ELR (cell line): ENCODE measurements around the gene ACACB.
A peak's percentile ranks its signal among the peaks of the same experiment; 100 is the strongest.

Source experiments
- DNase-seq: peaks from one replicate; pipeline ENCODE4 v3.0.0-alpha.2; 2015; ENCODE audit warnings: low read depth

Gene ACACB

DNA sequence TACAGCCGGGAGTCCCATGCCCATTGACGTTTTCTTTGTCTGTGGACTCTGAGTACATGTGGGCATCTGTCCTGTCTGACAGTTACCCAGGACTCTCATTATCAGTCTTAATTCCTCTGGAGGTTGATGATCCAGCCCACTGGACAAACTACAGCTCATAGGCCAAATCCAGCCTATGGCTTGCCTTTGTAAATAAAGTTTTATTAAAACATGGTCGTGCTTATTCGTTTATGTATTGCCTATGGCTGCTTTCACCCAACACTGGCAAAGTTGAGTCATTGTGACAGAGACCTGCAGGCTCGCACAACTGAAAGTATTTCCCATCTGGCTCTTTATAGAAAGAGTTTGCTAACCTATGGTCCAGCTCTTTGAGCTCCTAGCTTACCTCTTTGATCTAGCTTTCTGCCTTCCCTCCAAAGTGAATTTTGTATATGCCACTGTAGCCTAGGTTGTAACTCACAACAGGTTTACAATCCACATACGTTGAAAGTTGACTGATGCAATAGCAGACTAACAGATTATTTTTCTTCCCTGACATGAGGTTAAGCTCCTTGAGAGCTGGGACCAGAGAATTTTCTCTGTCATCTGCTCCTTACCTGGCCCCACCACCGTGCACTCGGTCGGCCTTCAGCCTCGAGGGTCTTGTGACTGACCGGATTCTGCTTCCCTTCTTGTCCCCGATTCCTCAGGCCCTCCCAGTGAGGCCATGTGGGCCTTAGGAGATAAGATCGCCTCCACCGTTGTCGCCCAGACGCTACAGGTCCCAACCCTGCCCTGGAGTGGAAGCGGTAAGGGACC lies 57.3 kb downstream of the ACACB start:
- DNase-seq: no peak

DNA sequence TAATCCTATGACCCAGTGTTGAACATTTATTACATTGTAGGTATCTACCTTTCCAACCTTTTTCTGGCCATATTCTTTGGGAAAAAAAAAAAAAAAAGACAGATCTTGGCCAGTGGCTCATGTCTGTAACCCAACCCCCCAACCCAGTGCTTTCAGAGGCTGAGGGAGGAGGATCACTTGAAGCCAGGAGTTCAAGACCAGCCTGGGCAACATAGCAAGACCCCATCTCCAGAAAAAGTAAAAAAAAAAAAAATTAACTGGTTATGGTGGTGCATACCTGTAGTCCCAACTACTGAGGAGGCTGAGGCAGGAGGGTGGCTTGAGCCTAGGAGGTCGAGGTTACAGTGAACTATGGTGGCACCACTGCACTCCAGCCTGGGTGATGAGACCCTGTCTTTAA lies 58.1 kb downstream of the ACACB start:
- DNase-seq: no peak

DNA sequence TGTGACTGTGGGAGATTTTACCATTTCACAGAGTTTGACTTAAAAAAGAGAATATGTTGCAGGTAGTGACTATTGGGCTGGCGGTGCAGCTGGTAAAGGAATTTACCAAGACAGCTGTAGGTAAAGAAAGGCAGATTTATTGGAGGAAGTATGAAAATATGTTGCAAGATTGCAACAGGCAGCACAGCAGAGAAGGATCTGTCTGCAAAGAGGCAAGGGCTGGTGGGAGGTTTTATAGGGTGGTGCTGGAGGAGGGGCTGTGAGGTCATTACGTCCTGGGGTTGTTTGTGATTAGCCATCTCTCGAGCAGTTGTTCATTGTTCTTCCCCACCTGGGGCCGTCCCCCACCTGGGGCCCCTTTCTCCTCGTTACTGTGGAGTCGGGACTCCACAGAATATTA lies 62.1 kb downstream of the ACACB start:
- no peak for DNase-seq

DNA sequence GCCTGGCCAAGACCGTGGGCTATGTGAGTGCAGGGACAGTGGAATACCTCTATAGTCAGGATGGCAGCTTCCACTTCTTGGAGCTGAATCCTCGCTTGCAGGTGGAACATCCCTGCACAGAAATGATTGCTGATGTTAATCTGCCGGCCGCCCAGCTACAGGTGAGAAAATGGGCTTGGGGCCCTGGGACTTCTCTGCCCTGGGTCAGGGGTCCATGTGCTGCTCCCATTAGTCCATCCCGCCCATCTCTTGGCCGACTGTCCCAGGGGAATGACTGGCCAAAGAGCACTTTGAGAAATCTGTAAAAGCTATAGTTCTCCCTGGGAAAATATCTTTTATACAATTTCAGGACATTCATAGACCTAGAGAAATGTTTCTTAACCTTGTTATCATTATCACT lies 63.5 kb downstream of the ACACB start:
- DNase-seq: no peak

DNA sequence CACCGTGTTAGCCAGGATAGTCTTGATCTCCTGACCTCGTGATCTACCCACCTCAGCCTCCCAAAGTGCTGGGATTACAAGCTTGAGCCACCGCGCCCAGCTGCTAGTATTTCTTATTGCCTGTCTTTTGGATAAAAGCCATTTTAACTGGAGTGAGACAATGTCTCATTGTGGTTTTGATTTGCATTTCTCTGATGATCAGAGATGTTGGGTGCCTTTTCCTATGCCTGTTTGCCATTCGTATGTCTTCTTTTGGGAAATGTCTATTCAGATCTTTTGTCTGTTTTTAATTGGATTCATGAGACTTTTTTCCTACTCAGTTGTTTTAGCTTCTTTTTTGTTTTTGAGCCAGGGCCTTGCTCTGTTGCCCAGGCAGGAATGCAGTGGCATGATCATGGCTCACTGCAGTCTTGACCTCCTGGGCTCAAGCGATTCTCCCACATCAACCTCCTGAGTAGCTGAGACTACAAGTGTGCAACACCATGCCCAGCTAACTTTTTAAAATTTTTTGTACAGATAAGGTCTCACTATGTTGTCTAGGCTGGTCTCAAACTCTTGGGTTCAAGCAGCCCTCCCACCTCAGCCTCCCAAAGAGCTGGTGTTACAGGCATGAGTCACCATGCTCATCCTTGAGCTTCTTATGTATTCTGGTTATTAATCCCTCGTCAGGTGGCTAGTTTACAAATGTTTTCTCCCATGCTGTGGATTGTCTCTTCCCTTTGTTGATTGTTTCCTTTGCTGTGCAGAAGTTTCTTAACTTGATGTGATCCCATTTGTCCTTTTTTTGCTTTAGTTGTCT lies 65.9 kb downstream of the ACACB start:
- DNase-seq: no peak

DNA sequence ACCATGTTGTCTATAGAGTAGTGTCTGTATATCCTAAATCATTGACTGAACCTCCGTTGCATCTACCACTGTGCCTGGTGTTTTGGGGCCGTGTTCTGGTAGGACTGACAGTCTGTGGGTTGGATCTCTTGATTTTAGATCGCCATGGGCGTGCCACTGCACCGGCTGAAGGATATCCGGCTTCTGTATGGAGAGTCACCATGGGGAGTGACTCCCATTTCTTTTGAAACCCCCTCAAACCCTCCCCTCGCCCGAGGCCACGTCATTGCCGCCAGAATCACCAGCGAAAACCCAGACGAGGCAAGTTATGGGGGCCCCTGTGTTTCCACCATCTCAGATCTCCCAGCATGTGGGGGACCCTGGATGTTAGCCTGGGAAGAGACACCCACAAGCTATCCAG lies 69.1 kb downstream of the ACACB start:
- no peak for DNase-seq

DNA sequence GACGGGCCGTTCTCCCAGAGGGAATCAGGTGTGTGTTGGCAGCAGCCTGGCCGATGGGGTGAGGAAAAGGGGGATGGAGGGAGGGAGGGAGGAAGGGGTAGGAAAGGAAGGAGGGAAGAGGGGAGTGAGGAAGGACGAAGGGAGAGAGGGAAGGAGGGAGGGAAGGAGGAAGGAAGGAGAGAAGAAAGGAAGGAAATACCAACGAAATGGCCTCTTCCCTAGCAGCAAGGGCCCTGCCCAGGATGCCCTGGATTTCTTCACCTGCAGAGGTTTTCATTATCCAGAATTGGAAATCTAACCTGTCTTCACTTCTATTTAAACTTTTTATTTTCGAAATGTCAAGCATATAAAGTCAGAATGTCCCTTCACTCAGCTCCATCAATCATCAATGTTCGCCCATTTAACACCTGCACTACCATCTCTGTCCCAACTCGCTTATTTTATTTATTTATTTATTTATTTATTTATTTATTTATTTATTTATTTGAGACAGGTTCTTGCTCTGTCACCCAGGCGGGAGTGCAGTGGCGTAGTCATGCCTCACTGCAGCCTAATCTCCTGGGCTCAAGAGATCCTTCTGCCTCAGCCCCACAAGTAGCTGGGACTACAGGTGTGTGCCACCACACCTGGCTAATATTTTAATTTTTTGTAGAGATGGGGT lies 70.7 kb downstream of the ACACB start:
- DNase-seq: no peak

DNA sequence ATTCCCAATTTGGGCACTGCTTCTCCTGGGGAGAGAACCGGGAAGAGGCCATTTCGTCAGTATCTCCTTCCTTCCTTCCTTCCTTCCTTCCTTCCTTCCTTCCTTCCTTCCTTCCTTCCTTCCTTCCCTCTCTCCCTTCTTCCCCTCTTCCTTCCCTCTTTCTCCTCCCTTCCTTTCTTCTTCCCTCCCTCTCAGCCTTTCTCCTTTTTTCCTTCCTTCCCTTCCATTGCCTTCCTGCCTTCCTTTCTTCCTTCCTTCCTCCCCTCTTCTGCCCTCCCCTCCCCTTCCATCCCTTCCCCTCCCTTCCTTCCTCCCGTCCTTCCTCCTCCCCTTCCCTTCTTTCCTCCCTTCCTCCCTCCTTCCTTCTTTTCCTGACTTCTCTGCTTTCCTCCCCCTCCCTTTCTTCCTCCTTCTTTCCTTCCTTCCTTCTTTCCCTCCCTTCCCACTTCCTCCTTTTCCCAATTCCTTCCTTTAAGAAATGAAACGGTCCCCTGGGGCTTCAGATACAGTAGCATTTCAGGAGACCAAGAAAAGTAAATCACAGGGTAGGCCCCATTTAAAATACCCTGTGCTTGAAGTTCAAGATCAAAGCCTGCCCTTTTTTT lies 71.8 kb downstream of the ACACB start:
- DNase-seq: no peak

GRCh38 chr12:109189291-109189690 lies 72.9 kb downstream of the ACACB start:
- no peak for DNase-seq

DNA sequence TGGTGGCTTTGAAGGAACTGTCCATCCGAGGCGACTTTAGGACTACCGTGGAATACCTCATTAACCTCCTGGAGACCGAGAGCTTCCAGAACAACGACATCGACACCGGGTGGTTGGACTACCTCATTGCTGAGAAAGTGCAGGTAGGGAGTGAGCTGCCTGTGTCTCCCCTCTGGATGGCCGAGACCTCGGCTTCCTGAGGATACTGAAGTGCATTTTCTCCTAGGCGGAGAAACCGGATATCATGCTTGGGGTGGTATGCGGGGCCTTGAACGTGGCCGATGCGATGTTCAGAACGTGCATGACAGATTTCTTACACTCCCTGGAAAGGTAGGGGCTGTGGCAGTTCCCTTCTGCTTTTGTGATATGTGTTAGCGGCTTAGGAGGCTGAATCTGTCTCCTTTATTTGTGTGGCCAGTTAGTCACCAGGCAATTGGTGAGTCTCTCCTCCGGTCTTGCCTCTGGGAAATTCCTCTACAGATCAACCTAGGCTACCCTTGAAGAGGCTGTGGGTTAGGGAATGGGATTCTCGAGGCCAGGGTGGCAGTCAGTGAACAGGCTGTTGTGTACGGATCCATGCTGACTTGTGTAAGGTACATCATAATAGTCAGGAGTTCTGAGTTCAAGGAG lies 75.3 kb downstream of the ACACB start:
- peak; percentile 66 for DNase-seq

GRCh38 chr12:109192358-109192757 lies 76.0 kb downstream of the ACACB start:
- peak; percentile 80 for DNase-seq

- DNase-seq: no peak
Measured at GRCh38 chr12:109193896-109194295, 77.5 kb downstream of the ACACB start.

GRCh38 chr12:109196332-109196731 lies 79.9 kb downstream of the ACACB start:
- DNase-seq: no peak

DNA sequence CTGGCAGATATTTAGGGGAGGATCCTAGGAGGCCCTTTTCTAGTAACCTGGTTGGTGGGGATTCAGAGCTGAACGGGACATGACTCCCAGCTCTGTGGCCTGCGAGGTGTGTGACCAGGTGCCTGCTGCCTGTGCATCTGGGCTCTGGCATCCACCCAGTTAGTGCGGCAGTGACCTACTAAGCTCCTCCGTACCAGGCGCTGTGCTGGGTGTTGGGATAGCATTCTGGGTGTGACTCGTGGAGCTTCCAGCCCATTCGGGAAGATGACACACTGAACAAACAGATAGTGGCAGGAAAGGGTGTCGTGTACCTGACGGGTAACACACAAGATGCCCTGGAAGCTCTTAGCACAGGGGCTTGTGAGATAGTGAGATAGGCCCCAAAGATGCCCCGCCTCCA lies 80.9 kb downstream of the ACACB start:
- no peak for DNase-seq

DNA sequence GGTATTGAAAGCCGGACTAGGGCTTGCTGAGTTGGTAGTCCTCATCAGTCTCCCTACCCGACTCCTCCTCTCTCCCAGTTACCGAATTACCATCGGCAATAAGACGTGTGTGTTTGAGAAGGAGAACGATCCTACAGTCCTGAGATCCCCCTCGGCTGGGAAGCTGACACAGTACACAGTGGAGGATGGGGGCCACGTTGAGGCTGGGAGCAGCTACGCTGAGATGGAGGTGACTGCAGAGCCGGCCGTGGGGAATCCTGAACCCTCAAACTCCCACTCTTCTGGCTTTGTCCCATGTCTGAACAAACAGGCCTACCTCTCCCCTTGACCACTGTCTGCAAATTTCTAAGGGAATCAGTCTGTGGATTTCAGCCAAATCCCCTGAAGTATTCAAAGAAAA lies 82.9 kb downstream of the ACACB start:
- no peak for DNase-seq

- DNase-seq: no peak
Measured at GRCh38 chr12:109200825-109201495, 84.6 kb downstream of the ACACB start.

DNA sequence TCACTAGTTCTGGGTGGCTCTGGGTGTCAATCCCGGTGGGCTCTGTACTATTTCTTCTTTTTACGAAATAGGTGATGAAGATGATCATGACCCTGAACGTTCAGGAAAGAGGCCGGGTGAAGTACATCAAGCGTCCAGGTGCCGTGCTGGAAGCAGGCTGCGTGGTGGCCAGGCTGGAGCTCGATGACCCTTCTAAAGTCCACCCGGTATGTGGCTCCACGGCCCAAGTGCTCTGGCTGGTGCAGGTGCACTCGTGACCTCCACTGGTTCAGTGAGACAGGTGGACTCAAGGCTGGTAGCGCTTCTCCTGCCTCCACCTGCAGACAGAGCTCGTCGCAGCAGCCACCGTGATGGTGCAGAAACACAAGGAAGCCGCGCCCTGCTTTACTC lies 85.1 kb downstream of the ACACB start:
- DNase-seq: no peak

DNA sequence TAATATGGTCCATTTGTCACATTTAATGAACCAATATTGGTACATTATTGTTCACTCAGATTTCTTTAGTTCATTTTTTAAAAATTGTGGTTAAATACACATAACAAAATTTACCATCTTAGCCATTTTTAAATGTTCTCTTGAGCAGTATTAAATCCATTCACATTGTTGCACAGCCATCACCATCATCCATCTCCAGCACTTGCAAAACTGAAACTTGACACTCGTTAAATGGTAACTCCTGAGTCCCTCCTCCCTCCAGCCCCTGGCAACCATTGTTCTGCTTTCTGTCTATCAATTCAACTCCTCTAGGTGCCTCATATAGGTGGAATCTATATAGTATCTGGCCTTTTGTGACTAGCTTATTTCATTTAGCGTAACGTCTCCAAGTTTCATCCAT lies 86.4 kb downstream of the ACACB start:
- DNase-seq: no peak

DNA sequence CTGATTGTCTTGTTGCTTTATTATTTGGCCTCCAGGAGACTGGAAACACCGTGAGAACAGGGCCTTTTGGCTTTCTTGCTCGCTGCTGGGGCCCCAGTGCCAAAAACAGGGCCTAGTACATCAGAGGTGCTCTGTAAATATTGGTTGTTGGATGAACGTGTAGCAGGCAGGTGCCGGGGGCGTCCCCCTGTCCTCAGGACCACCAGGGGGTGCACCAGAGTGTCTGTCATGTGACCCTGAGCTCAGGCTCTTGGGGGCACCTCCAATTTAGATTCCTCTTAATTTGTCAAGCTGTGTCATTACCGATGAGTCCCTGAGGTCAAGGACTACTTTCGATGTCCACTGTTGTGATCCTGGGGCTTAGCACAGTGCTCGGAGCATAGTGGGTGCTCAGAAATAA lies 87.1 kb downstream of the ACACB start:
- no peak for DNase-seq

GRCh38 chr12:109209082-109209481 lies 92.7 kb downstream of the ACACB start:
- DNase-seq: no peak

- no peak for DNase-seq
Measured at GRCh38 chr12:109212460-109213115, 96.2 kb downstream of the ACACB start.
